ENCODE measurements around the gene CENPL. TPM values are rescaled to one million over a fixed set of nuclear protein-coding genes. Genes with fewer than 3 reads are reported as not detected.

The CENPL gene
- total and polyA plus RNA-seq, 2 of the 8 experiments (the other 6 are each of a cell fraction or from before 2014, with no cell fraction given): 6.6 to 16.0 TPM

DNA sequence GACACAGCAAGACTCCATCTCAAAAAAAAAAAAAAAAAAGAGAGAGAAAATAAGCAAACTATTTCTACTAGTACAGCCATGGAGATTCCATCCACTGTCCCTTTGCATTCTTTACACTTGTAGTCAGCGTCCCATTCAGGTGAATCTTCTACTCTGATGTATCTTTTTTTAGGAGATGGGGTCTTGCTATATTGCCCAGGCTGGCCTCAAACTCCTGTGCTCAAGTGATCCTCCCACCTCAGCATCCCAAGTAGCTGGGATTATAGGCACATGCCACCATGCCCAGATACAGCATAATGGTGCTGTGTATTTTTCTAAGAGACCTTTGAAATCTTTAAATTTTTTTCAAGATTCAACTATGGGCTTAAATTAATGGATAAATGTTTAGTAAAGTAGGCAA is 8.1 kb upstream of the CENPL start:
- no peak overlapping the region for H2AK5ac ChIP-seq (ENCODE audit: low read depth, low read length)
- H4K8ac ChIP-seq (ENCODE audit: extremely low read depth, insufficient read depth, low read length): no peak overlapping the region
- H3K14ac ChIP-seq (ENCODE audit: insufficient read length): no peak overlapping the region
- H3K27ac ChIP-seq (ENCODE audit: low read depth, low read length): no peak overlapping the region
- no peak overlapping the region for H3K4me3 ChIP-seq (ENCODE audit: extremely low read depth in 1 of 4, insufficient read depth in 2 of 4, low read depth in 3 of 4, low read length in 4 of 4)
- no peaks in the 10 kb centered on the region for H3K79me1 ChIP-seq (ENCODE audit: low read depth, low read length)
- H3K27me3 ChIP-seq (replicated peaks in 1 of 4; ENCODE audit: control insufficient read depth in 3 of 4, extremely low read depth in 1 of 4, insufficient read depth in 3 of 4, low read length in 3 of 4): no peaks in the 10 kb centered on the region
- no peak overlapping the region for H3K18ac ChIP-seq (ENCODE audit: extremely low read depth, low read length)
- H3K56ac ChIP-seq (replicated peaks; ENCODE audit: insufficient read length, low read depth, low read length): no peak overlapping the region
- H3K79me2 ChIP-seq (ENCODE audit: control insufficient read depth in 1 of 2, insufficient read depth in 2 of 2, low read length in 2 of 2): no peaks in the 10 kb centered on the region
- ChIA-PET CTCF (ENCODE audit: partially characterized antibody) (interaction anchor here (1.4 kb wide), 1 partner anchor 412 kb away, joined by 5 read pairs; no protein-coding TSS in a partner anchor), POLR2A (ENCODE audit: partially characterized antibody) (interaction anchor here (1.2 to 6.3 kb wide), 3 partner anchors 8 to 31 kb away, joined by 3 to 39 read pairs (median 3); partner anchors contain the start of gene DARS2)
- DNase-seq (ENCODE audit: low read depth in 1 of 2, low spot score in 2 of 2) (no peak), FAIRE-seq (no peak)
- H2BK12ac ChIP-seq (ENCODE audit: low read depth, low read length): no peak overlapping the region
- peaks cover 0 to 55% (median 26%) of the 10 kb centered on the region in 4 experiments; a peak in 7 of 8 replicates for H3K36me3 ChIP-seq (ENCODE audit: control insufficient read depth in 2 of 4, insufficient read depth in 4 of 4, low read length in 3 of 4)
- no peak overlapping the region for H4K91ac ChIP-seq (replicated peaks; ENCODE audit: insufficient read length, low read length)
- no peaks in the 10 kb centered on the region for H3K23me2 ChIP-seq (ENCODE audit: low read depth, low read length)
- H2BK120ac ChIP-seq (replicated peaks; ENCODE audit: low read depth, low read length): no peak overlapping the region
- no peak overlapping the region for H2AFZ ChIP-seq (ENCODE audit: low read length)
- no peak overlapping the region for H2BK20ac ChIP-seq (ENCODE audit: low read length)
- H3K9me3 ChIP-seq (ENCODE audit: insufficient read depth in 2 of 2, low read depth in 1 of 2, low read length in 1 of 2): no peaks in the 10 kb centered on the region
- H4K20me1 ChIP-seq (replicated peaks in 1 of 2; ENCODE audit: control insufficient read depth in 1 of 2, insufficient read depth in 2 of 2, low read length in 2 of 2): peaks cover 0 to 2% of the 10 kb centered on the region in 2 experiments
- H4K5ac ChIP-seq (ENCODE audit: insufficient read length, low read depth, low read length): no peak overlapping the region
- H3K4me1 ChIP-seq (replicated peaks in 1 of 4; ENCODE audit: control insufficient read depth in 3 of 4, insufficient read depth in 4 of 4, low read length in 3 of 4): no peaks in the 10 kb centered on the region
- no peak overlapping the region for H3K4me2 ChIP-seq (ENCODE audit: insufficient read depth in 1 of 2, low read depth in 2 of 2, low read length in 2 of 2)
- H3K4ac ChIP-seq (replicated peaks; ENCODE audit: insufficient read length, low read depth, low read length): no peak overlapping the region
- no peak overlapping the region for H3K9ac ChIP-seq (replicated peaks in 1 of 4; ENCODE audit: extremely low read depth in 1 of 4, low read depth in 3 of 4, low read length in 3 of 4)
- H2BK15ac ChIP-seq (ENCODE audit: low read length): no peak overlapping the region
- 100% methylated on average over 1 of the region's 1 CpG; no CpG with 5 or more reads in 1 of the 2 experiments for WGBS, 2 experiments (ENCODE audit: extremely low coverage in 1 of 2, insufficient coverage in 1 of 2, insufficient read length in 1 of 2, insufficient replicate concordance in 2 of 2, low coverage in 1 of 2, low lambda C conversion rate in 2 of 2, missing lambda C conversion rate in 1 of 2)
- no peak overlapping the region for H2BK5ac ChIP-seq (ENCODE audit: low read depth, low read length)
- no peak overlapping the region for H3K23ac ChIP-seq (ENCODE audit: insufficient read length)
- no peak for TF ChIP-seq GTF2F1 (IDR thresholded peaks at IDR 0.05; ENCODE audit: borderline replicate concordance, low read depth, low read length)
- TF ChIP-seq TAF7 (optimal IDR thresholded peaks at IDR 0.05; ENCODE audit: borderline replicate concordance, low read depth, low read length): no peak
- no peak for TF ChIP-seq RNF2 (IDR thresholded peaks at IDR 0.05; ENCODE audit: borderline replicate concordance, low read depth, low read length, missing control alignments, poor library complexity, severe bottlenecking)
- no peak for TF ChIP-seq POU5F1 (IDR thresholded peaks at IDR 0.05; ENCODE audit: low read depth, low read length)
- TF ChIP-seq RBBP5 (IDR thresholded peaks at IDR 0.05; ENCODE audit: borderline replicate concordance, low read depth, low read length): no peak
- TF ChIP-seq SP2 (IDR thresholded peaks at IDR 0.05; ENCODE audit: low read length): no peak
- TF ChIP-seq RAD21 (IDR thresholded peaks at IDR 0.05 in 1 of 2, conservative IDR thresholded peaks at IDR 0.05 in 1 of 2; ENCODE audit: low read depth in 2 of 2, low read length in 2 of 2): no peak
- TF ChIP-seq, protein P1, sequence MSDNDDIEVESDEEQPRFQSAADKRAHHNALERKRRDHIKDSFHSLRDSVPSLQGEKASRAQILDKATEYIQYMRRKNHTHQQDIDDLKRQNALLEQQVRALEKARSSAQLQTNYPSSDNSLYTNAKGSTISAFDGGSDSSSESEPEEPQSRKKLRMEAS (IDR thresholded peaks at IDR 0.05): no peak
- TF ChIP-seq EP300 (IDR thresholded peaks at IDR 0.05; ENCODE audit: borderline replicate concordance in 1 of 2, low read depth in 2 of 2, low read length in 2 of 2): no peak
- no peak for TF ChIP-seq ASH2L (IDR thresholded peaks at IDR 0.05; ENCODE audit: low read length)
- no peak for TF ChIP-seq TCF12 (IDR thresholded peaks at IDR 0.05; ENCODE audit: low read depth, low read length)
- TF ChIP-seq SRF (IDR thresholded peaks at IDR 0.05; ENCODE audit: low read depth, low read length): no peak
- no peak for TF ChIP-seq POLR2A (IDR thresholded peaks at IDR 0.05; ENCODE audit: control extremely low read depth in 1 of 2, low read depth in 2 of 2, low read length in 2 of 2)
- TF ChIP-seq KDM1A (IDR thresholded peaks at IDR 0.05; ENCODE audit: borderline replicate concordance, low read length): no peak
